GM21381 (cell line): ENCODE data around the gene ABCA4.

Experiments used
- ATAC-seq: cut with Tn5 transposase; IDR thresholded peaks from one replicate; pipeline ENCODE4 v1.9.1; 2021; ENCODE audit warnings: mild to moderate bottlenecking, moderate library complexity; ENCODE audit not compliant: unreplicated experiment

Gene ABCA4

DNA sequence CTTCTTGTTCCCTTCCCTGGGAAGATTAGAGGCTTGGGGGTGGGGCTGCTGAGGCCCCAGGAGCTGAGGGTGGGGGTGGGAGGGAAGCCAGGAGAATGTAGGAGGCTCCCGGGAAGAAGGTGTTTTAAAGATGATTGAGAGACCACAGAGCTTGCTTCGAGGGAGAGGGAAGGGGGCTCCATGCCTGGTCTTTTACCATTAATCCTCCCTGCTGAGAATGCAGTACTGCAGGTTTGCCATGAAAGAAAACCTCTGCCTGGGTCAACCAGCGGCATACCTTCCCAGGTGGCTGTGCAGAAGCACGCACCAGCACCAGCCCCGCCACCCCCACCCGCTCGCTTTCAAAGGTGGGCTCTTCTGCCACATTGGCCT is 15.4 kb downstream of the ABCA4 start:
- ATAC-seq, result no peak

DNA sequence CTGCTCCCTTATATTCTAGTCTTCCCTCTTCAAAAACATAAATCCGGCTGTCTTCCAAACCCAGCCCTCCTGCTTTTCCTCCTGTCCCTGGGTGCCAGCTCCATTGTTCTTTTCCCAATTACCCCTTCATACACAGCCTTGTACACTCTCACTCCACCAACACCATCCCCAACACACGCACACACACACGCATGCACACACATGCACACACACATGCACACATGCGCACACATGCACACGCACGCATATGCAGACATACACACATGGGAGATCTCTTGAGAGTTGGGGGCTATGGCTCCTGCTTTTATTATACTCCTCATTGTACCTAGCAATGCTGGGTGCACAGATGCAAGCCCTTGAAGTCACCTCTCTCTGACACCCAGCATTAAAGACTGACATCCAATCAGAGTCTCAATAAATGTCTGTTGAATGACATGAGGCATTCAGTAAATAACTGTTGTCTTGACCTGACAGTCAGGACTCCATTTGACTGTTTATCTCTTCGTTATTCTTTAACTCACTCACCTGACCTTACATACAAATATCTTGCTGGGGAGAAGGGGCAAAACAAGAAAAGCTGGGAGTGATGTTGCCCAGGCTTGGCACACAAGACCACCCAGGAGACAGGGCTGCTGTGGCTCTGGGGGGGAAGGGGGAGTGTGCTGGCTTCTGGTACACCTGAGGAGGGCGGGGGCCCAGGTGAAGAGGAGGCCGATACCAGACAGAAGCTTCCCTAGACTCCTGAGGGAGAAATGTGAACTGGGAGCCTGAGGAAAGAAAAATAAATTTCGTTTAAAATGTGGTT is 16.0 kb downstream of the ABCA4 start:
- ATAC-seq, result no peak

DNA sequence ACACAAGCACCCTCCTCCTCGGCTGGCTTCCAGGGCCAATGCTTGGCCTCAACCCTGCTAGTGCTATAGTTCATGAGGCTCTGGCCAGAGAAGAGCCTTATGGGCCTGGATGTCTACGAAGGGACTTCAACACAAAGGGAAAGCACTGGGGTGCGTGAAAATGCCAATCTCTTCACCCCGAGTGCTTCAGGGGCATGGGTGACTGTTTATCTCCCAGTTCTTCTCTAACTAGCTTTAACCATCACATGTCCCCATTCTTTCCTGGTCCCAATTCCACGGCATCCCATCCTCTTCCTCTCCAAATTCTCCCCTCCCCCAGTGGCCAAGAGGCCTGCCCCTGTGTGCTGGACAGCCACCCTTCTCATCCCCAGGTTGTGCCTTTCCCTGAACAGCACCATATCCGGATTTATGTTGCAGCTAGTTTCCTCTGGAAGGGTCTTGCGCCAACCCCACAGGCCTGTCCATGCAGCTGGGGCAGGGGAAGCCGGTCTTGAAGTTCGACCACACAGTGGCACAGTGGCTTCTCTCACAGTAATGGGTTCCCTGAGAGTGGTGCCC is 16.7 kb downstream of the ABCA4 start:
- ATAC-seq, result no peak

DNA sequence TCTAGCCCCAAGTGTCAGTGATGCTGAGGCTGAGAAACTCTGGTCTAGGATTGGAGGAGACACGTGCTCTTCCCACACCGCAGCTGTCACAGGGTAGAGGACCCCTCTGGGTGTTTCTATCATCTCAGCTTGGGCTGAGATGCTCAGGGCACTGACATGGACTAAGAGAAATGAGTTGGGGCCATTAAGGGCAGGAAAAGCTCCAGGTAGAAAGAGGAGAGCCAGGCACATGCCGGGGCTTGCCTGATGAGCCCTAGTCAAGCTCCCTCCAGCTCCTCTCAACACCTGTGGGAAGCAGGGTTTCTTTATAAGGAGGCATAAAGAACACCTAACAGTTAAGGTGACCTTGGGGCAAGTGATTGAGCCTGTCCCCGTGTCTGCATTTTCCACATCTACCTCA is 17.3 kb downstream of the ABCA4 start:
- ATAC-seq, result no peak

DNA sequence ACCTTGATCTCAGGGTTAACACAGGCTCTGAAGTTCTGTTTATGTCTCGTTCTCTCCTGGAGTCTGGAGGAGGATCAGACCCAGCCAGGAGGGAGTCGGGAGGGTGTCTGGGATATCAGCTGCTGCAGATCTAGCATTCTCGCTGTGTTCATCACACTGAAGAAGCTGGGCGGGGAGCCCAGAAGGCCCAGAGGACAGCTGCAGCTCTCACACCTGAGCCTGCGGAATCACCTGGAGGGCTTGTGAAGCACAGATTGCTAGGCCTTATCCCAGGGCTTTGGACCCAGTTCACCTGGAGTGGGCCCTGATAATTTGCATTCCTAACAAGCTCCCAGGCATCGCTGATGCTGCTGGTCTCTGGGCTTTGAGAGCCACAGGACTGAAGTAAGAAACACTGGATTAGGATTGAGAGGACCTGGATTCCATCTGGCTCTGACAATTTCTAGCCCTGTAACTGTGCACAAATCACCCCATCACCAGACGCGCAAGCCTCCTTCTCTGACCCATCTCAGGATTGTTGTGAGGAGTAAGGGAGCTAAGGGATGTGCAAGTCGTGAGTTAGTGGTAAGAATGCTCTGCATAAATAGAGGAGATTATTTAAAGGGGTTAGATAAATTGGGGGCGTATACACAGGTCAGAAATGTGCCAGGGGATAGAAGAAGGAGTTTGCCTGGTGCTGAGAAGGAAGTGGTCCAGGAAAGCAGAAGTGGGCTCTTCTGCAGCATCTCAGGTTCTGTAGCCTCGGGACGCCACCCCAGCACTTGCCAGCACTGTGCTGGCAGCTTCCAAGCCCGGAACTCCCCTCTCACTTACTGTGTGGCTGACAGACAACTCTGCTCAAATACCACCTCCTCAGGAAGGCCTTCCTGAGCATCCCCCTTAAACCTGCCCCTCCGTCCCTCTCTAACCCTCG is 19.1 kb downstream of the ABCA4 start:
- ATAC-seq, result no peak

DNA sequence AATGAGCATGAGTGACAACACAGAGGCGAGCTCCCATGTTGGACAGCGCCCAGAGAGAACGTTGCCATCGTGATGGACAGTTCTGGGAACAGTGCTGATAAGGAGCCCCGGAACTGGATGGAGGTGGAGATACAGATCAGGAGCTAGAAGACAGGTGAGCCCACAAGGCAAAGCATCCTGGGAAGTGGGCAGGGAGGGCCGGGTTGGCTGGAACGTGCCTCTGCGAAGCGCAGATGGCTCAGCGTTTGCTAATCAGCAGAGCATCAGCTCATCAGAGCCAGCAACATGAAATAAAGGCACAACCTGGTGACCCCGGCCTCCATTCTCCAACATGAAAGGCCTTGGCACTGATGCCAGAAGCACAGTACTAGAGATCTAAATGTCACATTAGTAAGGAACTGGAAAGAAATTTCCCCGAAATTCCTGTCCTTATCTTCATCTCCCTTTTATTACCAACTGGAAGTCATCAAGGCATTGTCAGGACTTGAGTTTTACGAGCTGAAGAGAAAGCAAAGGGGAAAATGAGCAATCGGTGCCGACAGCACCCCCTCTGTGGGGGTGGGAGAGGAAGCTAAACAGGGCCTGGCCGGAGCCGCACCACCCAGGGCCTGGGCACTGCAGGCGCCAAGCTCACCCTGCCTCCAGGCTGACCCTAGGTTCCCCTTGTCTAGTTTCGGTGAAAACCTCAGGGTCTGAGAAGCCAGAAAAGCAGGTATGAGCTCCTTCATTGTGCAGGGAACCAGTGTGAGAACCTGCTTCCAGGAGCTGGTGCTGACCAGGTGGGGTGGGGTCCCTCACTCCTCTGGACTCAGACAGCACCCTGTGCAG is 19.9 kb downstream of the ABCA4 start:
- no peak for ATAC-seq

DNA sequence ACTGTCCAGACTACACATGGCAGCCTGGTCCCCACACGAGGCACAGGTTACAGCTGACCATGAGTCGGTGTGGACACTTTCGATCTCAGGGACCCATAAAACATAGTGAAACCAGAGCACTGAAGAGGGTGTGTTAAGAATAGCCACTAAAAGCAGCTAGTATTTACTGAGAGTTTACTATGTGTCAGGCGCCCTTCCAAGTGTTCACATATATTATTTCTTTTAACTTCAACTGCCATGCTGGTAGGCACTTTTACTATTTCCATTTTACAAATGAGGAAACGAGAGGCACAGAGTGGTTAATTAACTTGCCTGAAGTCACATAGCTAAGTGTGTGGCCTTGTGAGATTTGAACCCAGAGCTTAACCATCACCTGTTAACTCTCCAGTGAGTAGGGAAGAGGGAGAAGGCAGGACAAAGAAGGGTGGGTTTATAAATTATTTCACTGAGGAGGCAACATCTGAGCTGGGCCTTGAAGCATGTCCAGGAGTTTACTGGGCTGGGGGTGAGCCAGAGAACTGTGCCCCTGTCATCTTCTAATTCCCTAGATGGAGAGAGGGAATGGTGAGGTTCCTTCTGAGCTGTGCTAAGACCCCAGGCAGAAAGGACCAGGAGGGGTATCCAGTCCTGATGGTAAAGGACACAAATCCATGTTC is 20.7 kb downstream of the ABCA4 start:
- ATAC-seq, result no peak

DNA sequence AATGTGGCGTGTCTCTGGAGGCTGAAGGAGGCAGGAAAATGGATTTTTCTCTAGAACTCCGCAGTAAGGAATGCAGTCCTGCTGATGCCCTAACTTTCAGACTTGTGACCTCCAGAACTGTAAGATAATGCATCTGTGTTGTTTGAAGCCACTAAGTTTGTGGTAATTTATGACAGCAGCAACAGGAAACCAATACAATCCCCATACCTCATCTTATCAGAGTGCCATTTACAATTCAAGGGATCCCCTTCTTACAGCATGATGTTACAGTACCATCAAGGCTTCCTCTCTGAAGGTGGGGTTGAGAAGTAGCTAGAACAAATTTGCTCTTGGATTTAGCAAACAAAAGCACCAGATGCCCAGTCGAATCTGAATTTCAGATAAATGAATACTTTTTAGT is 21.6 kb downstream of the ABCA4 start:
- no peak for ATAC-seq

DNA sequence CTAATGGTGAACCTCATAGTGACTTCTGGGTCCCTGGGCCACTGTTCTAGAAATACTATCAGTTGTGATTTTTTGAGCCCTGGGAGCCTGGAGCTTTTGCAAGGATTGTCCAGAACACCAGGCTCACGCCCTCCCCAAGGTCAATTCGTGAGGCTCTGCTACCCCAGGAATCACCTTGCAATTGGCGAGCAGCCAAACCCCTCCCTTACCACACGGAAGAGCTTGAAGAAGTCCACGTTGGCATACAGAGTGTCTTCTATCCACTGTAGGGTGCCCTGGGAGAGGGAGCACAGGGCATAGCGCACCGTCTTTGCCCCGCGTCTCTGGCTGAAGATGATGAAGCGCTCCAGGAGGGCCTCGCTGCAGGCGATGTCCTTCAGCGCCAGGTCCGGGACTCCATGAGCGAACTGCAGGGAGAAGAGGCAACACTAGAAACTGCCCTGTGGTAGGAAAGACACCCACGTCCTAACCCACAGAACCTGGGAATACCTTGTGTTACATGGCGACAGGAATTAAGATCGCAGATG is 22.3 kb downstream of the ABCA4 start:
- ATAC-seq, result no peak

DNA sequence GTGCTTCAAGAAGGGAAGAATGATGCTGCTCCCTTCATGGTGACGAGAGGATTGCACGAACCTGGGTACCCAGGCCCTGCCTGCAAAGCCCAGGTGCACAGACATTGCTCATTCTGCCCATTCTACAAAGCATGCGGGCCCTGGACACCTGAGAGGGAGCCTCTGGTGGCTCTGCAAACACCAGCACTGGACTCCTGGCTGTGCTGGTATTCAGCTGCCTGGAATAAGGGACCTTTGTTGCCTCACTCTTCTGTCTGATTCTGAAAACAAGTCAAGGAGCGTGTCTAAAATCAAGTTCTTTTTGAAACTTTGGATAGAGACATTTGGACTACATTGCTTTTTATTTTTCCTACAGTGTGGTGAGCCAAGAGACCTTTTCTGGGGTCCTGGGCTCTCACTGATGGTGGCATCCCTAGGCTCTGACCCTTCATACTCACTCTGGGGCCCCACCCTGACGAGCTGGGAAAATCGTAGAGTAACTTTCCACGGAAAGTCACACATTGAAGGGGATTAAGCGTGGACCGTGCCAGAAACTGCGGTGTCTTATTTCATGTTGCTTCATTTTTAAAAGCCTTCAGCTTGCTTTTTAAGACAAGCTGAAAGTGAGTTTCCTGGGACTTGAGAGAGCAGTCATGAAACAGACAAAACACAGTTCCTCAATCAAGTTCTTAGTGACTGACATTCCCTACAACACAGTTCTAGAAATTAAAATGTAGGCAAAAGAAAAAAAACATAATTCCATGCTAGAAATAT is 24.0 kb downstream of the ABCA4 start:
- no peak for ATAC-seq

DNA sequence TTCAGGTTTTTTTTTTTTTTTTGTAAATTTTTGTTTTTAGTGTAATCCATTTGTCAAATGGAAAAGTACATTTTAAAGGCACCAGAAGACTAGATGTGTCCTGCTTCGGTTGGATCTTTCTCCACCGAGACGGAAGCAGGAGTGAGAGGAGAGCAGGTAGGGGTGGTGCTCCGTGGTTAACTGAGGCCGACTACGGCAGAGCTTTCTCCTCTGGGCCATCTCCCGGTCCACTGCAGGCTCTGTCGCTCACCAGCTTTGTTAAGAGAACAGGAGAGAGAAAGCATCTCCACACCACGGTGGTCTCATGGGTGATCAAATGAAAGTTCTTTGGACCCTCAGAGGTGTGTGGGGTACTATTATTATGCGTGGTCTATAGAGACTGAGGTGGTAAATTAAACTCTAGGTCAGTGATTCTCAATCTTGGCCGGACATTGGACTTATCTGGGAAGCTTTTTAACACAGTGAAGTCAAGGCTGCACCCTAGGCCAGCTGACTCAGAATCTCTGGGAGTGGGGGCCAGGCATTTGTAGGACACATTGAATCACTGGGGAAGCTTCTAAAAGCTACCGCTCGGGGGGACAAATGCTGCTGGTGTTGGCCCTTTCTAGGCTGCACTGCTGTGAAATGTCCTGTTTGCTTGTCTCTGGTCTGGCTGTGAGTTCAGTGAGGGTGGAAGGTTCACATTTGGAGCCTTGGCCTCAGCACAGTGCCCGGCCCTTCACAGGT is 25.0 kb downstream of the ABCA4 start:
- ATAC-seq, result no peak

DNA sequence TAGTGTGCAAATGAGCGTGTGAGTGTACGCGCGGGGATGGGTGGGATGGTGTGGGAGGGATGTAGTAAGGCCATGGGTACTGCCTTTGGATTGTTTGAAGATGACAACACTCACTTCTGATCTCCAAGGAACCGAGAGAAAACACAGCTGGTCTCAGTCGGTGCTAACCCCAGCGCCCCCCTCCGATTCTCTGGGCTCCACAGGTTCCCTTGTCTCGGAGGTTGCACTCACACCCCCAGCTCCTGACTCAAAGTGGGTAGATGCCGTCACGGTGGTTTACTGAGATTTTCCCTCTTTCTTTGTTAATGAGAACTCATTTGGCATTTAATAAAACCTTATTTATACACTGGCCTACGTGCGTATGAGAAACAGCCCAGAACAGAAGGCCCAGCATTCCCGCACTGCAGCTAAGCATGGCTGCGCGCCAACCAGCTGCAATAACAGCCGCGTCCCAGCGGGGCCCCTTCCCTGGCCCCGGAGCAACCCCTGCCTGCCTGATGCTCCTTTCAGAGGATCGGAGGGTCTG is 25.8 kb downstream of the ABCA4 start:
- no peak for ATAC-seq

DNA sequence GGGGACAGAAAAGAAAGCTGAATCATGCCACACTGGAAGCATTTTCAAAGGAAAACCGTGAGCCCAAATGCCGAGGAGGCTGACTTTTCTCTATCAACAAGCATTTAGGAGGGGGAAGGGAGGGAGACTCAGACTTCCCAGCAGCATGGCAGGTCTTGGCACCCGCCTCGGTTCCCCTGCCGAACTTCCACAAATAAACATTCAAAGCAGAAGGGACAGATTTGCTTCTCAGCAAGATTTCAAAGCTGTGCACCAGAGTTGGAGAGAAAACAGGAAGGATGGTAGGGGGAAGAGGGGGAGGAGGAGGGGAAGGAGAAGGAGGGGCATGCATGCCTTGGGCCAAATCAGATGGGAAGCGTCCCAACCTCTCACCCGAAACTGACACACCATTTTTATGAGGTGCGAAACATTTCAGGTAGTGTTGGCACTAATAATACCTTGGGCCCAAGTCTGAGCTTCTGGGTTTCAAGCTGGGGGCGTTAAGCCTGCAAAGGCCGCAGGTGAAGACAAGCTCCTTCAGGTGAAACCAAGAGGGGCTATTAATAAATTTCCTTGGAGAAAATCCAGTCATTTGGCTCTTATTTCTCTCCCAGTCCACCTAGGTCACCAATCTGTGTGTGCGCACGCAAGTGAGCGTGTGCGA is 26.4 kb downstream of the ABCA4 start:
- ATAC-seq, result no peak

DNA sequence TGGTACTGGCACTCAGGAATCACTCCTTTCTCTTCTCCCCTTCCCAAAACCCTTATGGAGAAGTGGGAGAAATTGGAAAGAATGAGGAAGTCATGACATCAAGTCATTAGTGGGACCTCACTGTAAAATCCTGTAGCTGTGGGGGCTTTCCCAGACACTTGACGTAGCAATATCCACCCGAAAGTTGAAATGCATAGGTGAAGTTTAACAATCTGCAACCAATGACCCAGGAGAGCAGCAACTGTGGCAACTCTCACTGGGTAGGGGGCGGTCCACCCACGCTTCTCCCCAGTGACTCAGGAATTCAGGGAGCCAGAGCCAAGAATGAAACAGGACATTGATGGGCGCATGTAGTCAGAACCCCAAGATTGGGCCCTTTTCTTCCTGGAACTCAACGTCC is 27.0 kb downstream of the ABCA4 start:
- no peak for ATAC-seq

DNA sequence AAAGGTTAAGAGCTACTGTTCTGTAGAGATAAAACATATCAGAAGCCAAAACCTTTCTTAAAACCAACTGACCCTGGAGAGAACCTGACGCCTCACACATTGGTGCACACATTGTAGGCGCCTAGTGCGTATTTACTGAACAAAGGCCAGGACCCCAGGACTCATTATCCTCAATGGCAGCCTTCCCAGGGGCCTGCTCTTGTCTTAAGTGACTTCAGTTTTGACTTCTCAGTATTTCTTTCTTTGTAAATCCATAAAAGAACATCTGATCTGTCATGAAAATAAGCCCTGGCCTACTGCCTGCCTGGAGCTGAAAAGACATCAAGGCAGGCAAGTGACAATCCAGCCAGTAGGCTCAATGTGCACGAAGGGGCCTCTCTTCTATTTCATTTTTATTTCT is 27.6 kb downstream of the ABCA4 start:
- ATAC-seq, result no peak

DNA sequence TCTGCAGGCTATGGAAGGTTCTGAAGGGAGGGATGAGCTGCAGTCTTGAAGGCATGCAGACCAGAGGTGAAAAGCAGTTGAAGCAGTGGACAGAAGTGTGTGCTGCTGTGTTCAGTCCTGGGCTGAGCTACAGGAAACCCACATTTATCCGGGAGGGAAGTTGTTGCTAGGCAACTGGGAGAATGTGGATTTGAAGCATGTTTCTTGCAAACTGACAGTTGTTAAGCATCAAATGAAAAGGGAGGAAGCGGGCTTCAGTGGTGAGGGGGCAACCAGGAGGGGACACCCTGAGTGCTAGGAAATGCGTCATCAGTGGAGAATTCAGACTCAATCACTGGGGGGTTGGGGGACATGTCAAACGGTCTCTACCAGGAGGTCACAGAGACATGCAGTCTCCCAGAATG is 28.7 kb downstream of the ABCA4 start:
- ATAC-seq, result no peak

DNA sequence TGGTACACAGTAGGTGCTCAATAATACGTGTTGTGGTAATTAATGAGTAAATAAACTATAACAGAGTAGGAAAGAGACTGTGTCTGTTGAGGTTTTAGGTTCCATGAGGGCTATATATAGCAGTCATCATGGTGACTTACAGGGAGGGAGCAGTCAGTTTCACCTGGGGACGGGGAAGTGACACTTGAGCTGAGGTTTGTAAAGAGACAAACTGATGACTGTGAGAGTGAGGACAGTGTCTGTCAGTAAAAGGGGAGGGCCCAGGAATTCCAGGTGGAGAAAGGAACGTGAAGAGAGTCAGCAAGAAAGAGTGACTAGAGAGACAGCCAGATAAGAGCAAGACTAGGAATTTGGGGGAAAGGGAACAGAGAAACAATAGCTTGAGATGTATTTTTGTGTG is 30.2 kb downstream of the ABCA4 start:
- no peak for ATAC-seq

DNA sequence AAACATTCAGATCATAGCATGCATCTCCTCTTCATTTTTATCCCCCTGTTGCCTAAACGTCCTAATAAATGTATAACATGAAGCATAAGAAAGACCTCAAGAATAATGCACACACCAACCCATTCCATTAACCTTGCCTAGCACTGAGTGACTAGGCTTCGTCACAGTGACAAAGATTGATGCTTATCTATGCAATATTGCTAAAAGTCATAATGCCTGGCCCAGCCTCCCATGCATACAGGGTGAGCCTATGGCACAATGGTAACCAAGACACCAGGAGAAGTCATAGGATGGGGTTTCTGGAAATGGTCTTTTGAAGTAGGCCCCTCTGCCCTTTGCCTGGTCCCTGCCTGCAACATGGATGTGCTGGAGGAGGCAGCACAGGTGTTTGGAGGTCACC is 33.8 kb downstream of the ABCA4 start:
- ATAC-seq, result no peak
